Measurements from ENCODE around the gene FOXC2. TPM values are rescaled to one million over a fixed set of nuclear protein-coding genes. Genes with fewer than 3 reads are reported as not detected.

Gene FOXC2
- total RNA-seq, 1 donor from 2014 or later, result not detected

- Mint-ChIP-seq H3K36me3 (ENCODE audit: low read depth) (peaks cover 2% of the 10 kb centered on the region), H3K4me1 (no peaks in the 10 kb centered on the region), H3K27ac (no peak overlapping the region), H3K27me3 (no peaks in the 10 kb centered on the region), H3K4me3 (no peak overlapping the region), H3K9me3 (no peaks in the 10 kb centered on the region)
- DNase-seq, result no peak
- intact Hi-C loops (cut with micrococcal nuclease), result loop anchor here (10.0 kb wide), 1 partner anchor 713 kb away; no protein-coding TSS in a partner anchor
Observed at GRCh38 chr16:86528061-86528929, 38.3 kb upstream of the FOXC2 start.

GRCh38 chr16:86529160-86529559 is 37.5 kb upstream of the FOXC2 start:
- peaks cover 2% of the 10 kb centered on the region for H3K36me3 Mint-ChIP-seq (ENCODE audit: low read depth)
- H3K9me3 Mint-ChIP-seq, result no peaks in the 10 kb centered on the region
- intact Hi-C loops (cut with micrococcal nuclease), result loop anchor here (10.0 kb wide), 1 partner anchor 714 kb away; no protein-coding TSS in a partner anchor
- DNase-seq, result no peak
- H3K27ac Mint-ChIP-seq, result no peak overlapping the region
- no peaks in the 10 kb centered on the region for H3K27me3 Mint-ChIP-seq
- H3K4me1 Mint-ChIP-seq, result no peaks in the 10 kb centered on the region
- no peak overlapping the region for H3K4me3 Mint-ChIP-seq

GRCh38 chr16:86530251-86531190 is 36.1 kb upstream of the FOXC2 start:
- no peaks in the 10 kb centered on the region for H3K27me3 Mint-ChIP-seq
- no peak for DNase-seq
- H3K27ac Mint-ChIP-seq, result no peak overlapping the region
- peaks cover 2% of the 10 kb centered on the region for H3K36me3 Mint-ChIP-seq (ENCODE audit: low read depth)
- intact Hi-C loops (cut with micrococcal nuclease), result no loop called here
- no peak overlapping the region for H3K4me3 Mint-ChIP-seq
- no peaks in the 10 kb centered on the region for H3K9me3 Mint-ChIP-seq
- no peaks in the 10 kb centered on the region for H3K4me1 Mint-ChIP-seq

GRCh38 chr16:86531191-86531545 is 35.5 kb upstream of the FOXC2 start:
- H3K4me3 Mint-ChIP-seq, result no peak overlapping the region
- H3K9me3 Mint-ChIP-seq, result no peaks in the 10 kb centered on the region
- no peaks in the 10 kb centered on the region for H3K27me3 Mint-ChIP-seq
- intact Hi-C loops (cut with micrococcal nuclease), result no loop called here
- no peaks in the 10 kb centered on the region for H3K4me1 Mint-ChIP-seq
- DNase-seq, result no peak
- peaks cover 2% of the 10 kb centered on the region for H3K36me3 Mint-ChIP-seq (ENCODE audit: low read depth)
- no peak overlapping the region for H3K27ac Mint-ChIP-seq

GRCh38 chr16:86531641-86532525 is 34.7 kb upstream of the FOXC2 start:
- intact Hi-C loops (cut with micrococcal nuclease), result no loop called here
- H3K36me3 Mint-ChIP-seq (ENCODE audit: low read depth), result peaks cover 4% of the 10 kb centered on the region
- DNase-seq, result no peak
- H3K9me3 Mint-ChIP-seq, result no peaks in the 10 kb centered on the region
- H3K4me1 Mint-ChIP-seq, result no peaks in the 10 kb centered on the region
- H3K27ac Mint-ChIP-seq, result no peak overlapping the region
- H3K27me3 Mint-ChIP-seq, result no peaks in the 10 kb centered on the region
- no peak overlapping the region for H3K4me3 Mint-ChIP-seq

- Mint-ChIP-seq H3K4me1 (no peaks in the 10 kb centered on the region), H3K27me3 (no peaks in the 10 kb centered on the region), H3K4me3 (no peak overlapping the region), H3K27ac (no peak overlapping the region), H3K9me3 (no peaks in the 10 kb centered on the region), H3K36me3 (ENCODE audit: low read depth) (peaks cover 6% of the 10 kb centered on the region)
- no peak for DNase-seq
- intact Hi-C loops (cut with micrococcal nuclease), result no loop called here
Observed at GRCh38 chr16:86532526-86532815, 34.2 kb upstream of the FOXC2 start.

- DNase-seq, result no peak
- Mint-ChIP-seq H3K9me3 (no peaks in the 10 kb centered on the region), H3K4me3 (no peak overlapping the region), H3K27ac (no peak overlapping the region), H3K27me3 (no peaks in the 10 kb centered on the region), H3K4me1 (no peaks in the 10 kb centered on the region), H3K36me3 (ENCODE audit: low read depth) (peaks cover 6% of the 10 kb centered on the region)
- intact Hi-C loops (cut with micrococcal nuclease), result no loop called here
Observed at GRCh38 chr16:86533076-86533475, 33.6 kb upstream of the FOXC2 start.

- intact Hi-C loops (cut with micrococcal nuclease), result no loop called here
- no peak overlapping the region for H3K4me3 Mint-ChIP-seq
Observed at GRCh38 chr16:86533767-86534351, 32.8 kb upstream of the FOXC2 start.

GRCh38 chr16:86534779-86535615 is 31.6 kb upstream of the FOXC2 start:
- DNase-seq, result no peak
- intact Hi-C loops (cut with micrococcal nuclease), result no loop called here
- Mint-ChIP-seq H3K4me3 (no peak overlapping the region), H3K9me3 (no peaks in the 10 kb centered on the region), H3K27ac (no peak overlapping the region), H3K4me1 (no peaks in the 10 kb centered on the region), H3K36me3 (ENCODE audit: low read depth) (peaks cover 11% of the 10 kb centered on the region), H3K27me3 (no peaks in the 10 kb centered on the region)

More at GRCh38 chr16:86533767-86534351, 32.8 kb upstream of the FOXC2 start:
- Mint-ChIP-seq H3K27ac (no peak overlapping the region), H3K36me3 (ENCODE audit: low read depth) (peaks cover 6% of the 10 kb centered on the region), H3K4me1 (no peaks in the 10 kb centered on the region), H3K27me3 (no peaks in the 10 kb centered on the region), H3K9me3 (no peaks in the 10 kb centered on the region)
- DNase-seq, result no peak

GRCh38 chr16:86536621-86537020 is 30.0 kb upstream of the FOXC2 start:
- intact Hi-C loops (cut with micrococcal nuclease), result no loop called here
- peaks cover 15% of the 10 kb centered on the region for H3K36me3 Mint-ChIP-seq (ENCODE audit: low read depth)
- H3K27ac Mint-ChIP-seq, result no peak overlapping the region
- DNase-seq, result no peak
- no peaks in the 10 kb centered on the region for H3K4me1 Mint-ChIP-seq
- no peaks in the 10 kb centered on the region for H3K9me3 Mint-ChIP-seq
- H3K27me3 Mint-ChIP-seq, result no peaks in the 10 kb centered on the region
- no peak overlapping the region for H3K4me3 Mint-ChIP-seq

GRCh38 chr16:86537486-86537885 is 29.1 kb upstream of the FOXC2 start:
- H3K4me1 Mint-ChIP-seq, result no peaks in the 10 kb centered on the region
- no peak overlapping the region for H3K4me3 Mint-ChIP-seq
- H3K27me3 Mint-ChIP-seq, result no peaks in the 10 kb centered on the region
- H3K36me3 Mint-ChIP-seq (ENCODE audit: low read depth), result peaks cover 15% of the 10 kb centered on the region
- no peak overlapping the region for H3K27ac Mint-ChIP-seq
- no peaks in the 10 kb centered on the region for H3K9me3 Mint-ChIP-seq
- intact Hi-C loops (cut with micrococcal nuclease), result no loop called here
- DNase-seq, result no peak

GRCh38 chr16:86538196-86538780 is 28.3 kb upstream of the FOXC2 start:
- intact Hi-C loops (cut with micrococcal nuclease), result no loop called here
- Mint-ChIP-seq H3K4me1 (no peaks in the 10 kb centered on the region), H3K36me3 (ENCODE audit: low read depth) (peaks cover 19% of the 10 kb centered on the region), H3K4me3 (no peak overlapping the region), H3K9me3 (no peaks in the 10 kb centered on the region), H3K27ac (no peak overlapping the region), H3K27me3 (no peaks in the 10 kb centered on the region)
- DNase-seq, result no peak

All from activated CD4-positive, alpha-beta T cell treated with anti-CD3 and anti-CD28 coated beads, Interleukin-2, amount 10 ng/mL, durations not matched to agents 24 days and 14 days (primary cell).